ENCODE measurements around the gene SMLR1.

The SMLR1 gene

GRCh38 chr6:130847001-130847910 is 20.1 kb downstream of the SMLR1 start:
- Histone ChIP-seq H3K79me2 (ENCODE audit: insufficient read depth, low read length) (no peaks in the 10 kb centered on the region), H3K9me2 (replicated peaks; ENCODE audit: low read depth, low read length) (no peaks in the 10 kb centered on the region), H3K4me1 (ENCODE audit: insufficient read depth, low read length, poor library complexity, severe bottlenecking) (peaks cover 10% of the 10 kb centered on the region), H3K9ac (ENCODE audit: low read depth, low read length, poor library complexity, severe bottlenecking) (no peak overlapping the region), H3K36me3 (ENCODE audit: insufficient read depth, low read length) (no peaks in the 10 kb centered on the region), H3K4me2 (ENCODE audit: low read depth, low read length, poor library complexity, severe bottlenecking) (no peak overlapping the region), H3K9me3 (ENCODE audit: insufficient read depth, low read depth, low read length) (no peaks in the 10 kb centered on the region), H3K4me3 (ENCODE audit: low read length, poor library complexity, severe bottlenecking) (no peak overlapping the region), H3K27me3 (ENCODE audit: insufficient read depth, low read length, poor library complexity, severe bottlenecking) (no peaks in the 10 kb centered on the region), H4K20me1 (ENCODE audit: insufficient read depth, low read length, poor library complexity, severe bottlenecking) (no peaks in the 10 kb centered on the region), H2AFZ (ENCODE audit: low read length) (no peak overlapping the region), H3F3A (ENCODE audit: low read depth) (no peaks in the 10 kb centered on the region)
- TF ChIP-seq EZH2phosphoT487 (IDR thresholded peaks at IDR 0.05; ENCODE audit: borderline replicate concordance) = no peak
- TF ChIP-seq CTCF (conservative IDR thresholded peaks at IDR 0.05; ENCODE audit: low read length) = no peak

GRCh38 chr6:130848945-130849344 is 21.7 kb downstream of the SMLR1 start:
- H2AFZ ChIP-seq (ENCODE audit: low read length) = no peak overlapping the region
- no peaks in the 10 kb centered on the region for H3F3A ChIP-seq (ENCODE audit: low read depth)
- H3K9me2 ChIP-seq (replicated peaks; ENCODE audit: low read depth, low read length) = no peaks in the 10 kb centered on the region
- no peak overlapping the region for H3K4me3 ChIP-seq (ENCODE audit: low read length, poor library complexity, severe bottlenecking)
- no peaks in the 10 kb centered on the region for H3K9me3 ChIP-seq (ENCODE audit: insufficient read depth, low read depth, low read length)
- H3K27me3 ChIP-seq (ENCODE audit: insufficient read depth, low read length, poor library complexity, severe bottlenecking) = no peaks in the 10 kb centered on the region
- TF ChIP-seq EZH2phosphoT487 (IDR thresholded peaks at IDR 0.05; ENCODE audit: borderline replicate concordance) (no peak), CTCF (conservative IDR thresholded peaks at IDR 0.05; ENCODE audit: low read length) (no peak)
- no peak overlapping the region for H3K4me2 ChIP-seq (ENCODE audit: low read depth, low read length, poor library complexity, severe bottlenecking)
- no peaks in the 10 kb centered on the region for H4K20me1 ChIP-seq (ENCODE audit: insufficient read depth, low read length, poor library complexity, severe bottlenecking)
- H3K36me3 ChIP-seq (ENCODE audit: insufficient read depth, low read length) = no peaks in the 10 kb centered on the region; the same call in 1 of the 2 replicates
- H3K79me2 ChIP-seq (ENCODE audit: insufficient read depth, low read length) = no peaks in the 10 kb centered on the region
- H3K9ac ChIP-seq (ENCODE audit: low read depth, low read length, poor library complexity, severe bottlenecking) = no peak overlapping the region
- peaks cover 10% of the 10 kb centered on the region for H3K4me1 ChIP-seq (ENCODE audit: insufficient read depth, low read length, poor library complexity, severe bottlenecking)

GRCh38 chr6:130849594-130849993 is 22.4 kb downstream of the SMLR1 start:
- Histone ChIP-seq H3K4me2 (ENCODE audit: low read depth, low read length, poor library complexity, severe bottlenecking) (no peak overlapping the region), H3K9me3 (ENCODE audit: insufficient read depth, low read depth, low read length) (no peaks in the 10 kb centered on the region), H3F3A (ENCODE audit: low read depth) (no peaks in the 10 kb centered on the region), H3K79me2 (ENCODE audit: insufficient read depth, low read length) (no peaks in the 10 kb centered on the region), H3K4me3 (ENCODE audit: low read length, poor library complexity, severe bottlenecking) (no peak overlapping the region), H3K36me3 (ENCODE audit: insufficient read depth, low read length) (no peaks in the 10 kb centered on the region; the same call in 1 of the 2 replicates), H3K9me2 (replicated peaks; ENCODE audit: low read depth, low read length) (no peaks in the 10 kb centered on the region), H3K4me1 (ENCODE audit: insufficient read depth, low read length, poor library complexity, severe bottlenecking) (peaks cover 10% of the 10 kb centered on the region), H4K20me1 (ENCODE audit: insufficient read depth, low read length, poor library complexity, severe bottlenecking) (no peaks in the 10 kb centered on the region), H3K9ac (ENCODE audit: low read depth, low read length, poor library complexity, severe bottlenecking) (no peak overlapping the region), H2AFZ (ENCODE audit: low read length) (no peak overlapping the region), H3K27me3 (ENCODE audit: insufficient read depth, low read length, poor library complexity, severe bottlenecking) (no peaks in the 10 kb centered on the region)
- TF ChIP-seq CTCF (conservative IDR thresholded peaks at IDR 0.05; ENCODE audit: low read length) (no peak), EZH2phosphoT487 (IDR thresholded peaks at IDR 0.05; ENCODE audit: borderline replicate concordance) (no peak)
